Transverse colon (tissue), 3 donors: ENCODE data around the gene COPZ2.

Experiments
- CTCF ChIP-seq, 5 experiments: fragments of 200-600 bp in 3 of 5; fragments of 450-650 bp in 2 of 5; sonication (generic) in 3 of 5; IDR thresholded peaks; 1 replicate in 2 of 5; 2 replicates in 3 of 5; pipeline ENCODE4 v1.5.1; 2016 to 2017; ENCODE audit warnings: antibody characterized with exemption in 5 of 5, inconsistent platforms in 3 of 5, mild to moderate bottlenecking in 2 of 5, moderate library complexity in 1 of 5
- POLR2A ChIP-seq: fragments of 450-650 bp; IDR thresholded peaks from one replicate; pipeline ENCODE4 v1.6.1; 2016; ENCODE audit warnings: antibody characterized with exemption, mild to moderate bottlenecking, moderate library complexity

- TF ChIP-seq CTCF (IDR thresholded peaks at IDR 0.05) (no peak), POLR2A (no peak)
Measured at GRCh38 chr17:48004983-48005382, 32.6 kb downstream of the COPZ2 start.
